ENCODE measurements around the gene DNAJB8. TPM values are rescaled to one million over a fixed set of nuclear protein-coding genes. Genes with fewer than 3 reads are reported as not detected.

The DNAJB8 gene
- total and polyA plus RNA-seq, 4 donors = not detected

DNA sequence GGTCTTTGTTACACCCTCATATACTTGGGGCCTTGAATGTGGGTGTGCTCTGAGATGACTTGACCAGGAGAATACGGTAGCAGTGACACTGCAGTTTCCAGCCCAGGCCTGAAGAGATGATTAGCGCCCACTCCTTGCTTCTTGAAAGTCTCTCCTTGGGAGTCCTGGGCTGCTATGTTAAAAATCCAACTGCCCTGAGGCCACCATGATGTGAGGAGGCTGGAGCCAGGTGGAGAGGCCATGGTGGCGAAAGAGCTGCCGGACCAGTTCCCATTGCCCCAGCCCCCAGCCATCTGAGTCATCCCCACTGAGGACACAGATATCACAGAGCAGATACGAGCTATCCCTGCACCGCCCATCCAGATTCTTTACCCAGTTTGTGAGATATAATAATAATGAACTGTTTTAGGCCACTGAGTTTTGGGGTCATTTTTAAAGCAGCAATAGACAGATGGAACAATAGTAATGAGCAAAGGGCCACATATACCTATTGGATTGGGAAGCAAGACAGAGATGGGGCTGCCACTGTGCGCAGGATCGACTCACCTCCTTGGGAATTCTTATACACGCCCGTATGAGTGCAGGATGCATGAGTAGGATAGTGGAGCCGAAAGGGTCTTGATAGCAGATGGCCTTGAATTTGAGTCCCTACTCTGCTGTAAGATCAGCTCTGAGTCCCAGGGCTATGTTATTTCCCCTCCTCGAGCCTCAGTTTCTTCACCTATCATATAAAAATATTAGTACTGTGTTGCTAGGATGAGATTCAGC lies 38.5 kb upstream of the DNAJB8 start:
- no peaks in the 10 kb centered on the region for H3K4me1 ChIP-seq (ENCODE audit: control insufficient read depth in 4 of 4, insufficient read depth in 4 of 4, low read length in 3 of 4)
- H3K27me3 ChIP-seq (ENCODE audit: control insufficient read depth in 4 of 4, insufficient read depth in 4 of 4, low read length in 3 of 4) = no peaks in the 10 kb centered on the region
- no peaks in the 10 kb centered on the region for H3K36me3 ChIP-seq (ENCODE audit: control insufficient read depth in 4 of 4, insufficient read depth in 3 of 4, low read depth in 1 of 4, low read length in 3 of 4)
- H3K27ac ChIP-seq (ENCODE audit: low read depth in 1 of 2, low read length in 2 of 2) = no peak overlapping the region
- H3K9ac ChIP-seq (ENCODE audit: low read depth in 1 of 2, low read length in 2 of 2) = no peak overlapping the region
- no peak for TF ChIP-seq HNF4G (IDR thresholded peaks at IDR 0.05)
- no peak for TF ChIP-seq EGR1 (IDR thresholded peaks at IDR 0.05; ENCODE audit: low read depth in 2 of 2)
- TF ChIP-seq ATF3 (IDR thresholded peaks at IDR 0.05) = no peak
- TF ChIP-seq FOXA2 (IDR thresholded peaks at IDR 0.05) = no peak
- no peak for TF ChIP-seq REST (IDR thresholded peaks at IDR 0.05)
- TF ChIP-seq, protein P1, sequence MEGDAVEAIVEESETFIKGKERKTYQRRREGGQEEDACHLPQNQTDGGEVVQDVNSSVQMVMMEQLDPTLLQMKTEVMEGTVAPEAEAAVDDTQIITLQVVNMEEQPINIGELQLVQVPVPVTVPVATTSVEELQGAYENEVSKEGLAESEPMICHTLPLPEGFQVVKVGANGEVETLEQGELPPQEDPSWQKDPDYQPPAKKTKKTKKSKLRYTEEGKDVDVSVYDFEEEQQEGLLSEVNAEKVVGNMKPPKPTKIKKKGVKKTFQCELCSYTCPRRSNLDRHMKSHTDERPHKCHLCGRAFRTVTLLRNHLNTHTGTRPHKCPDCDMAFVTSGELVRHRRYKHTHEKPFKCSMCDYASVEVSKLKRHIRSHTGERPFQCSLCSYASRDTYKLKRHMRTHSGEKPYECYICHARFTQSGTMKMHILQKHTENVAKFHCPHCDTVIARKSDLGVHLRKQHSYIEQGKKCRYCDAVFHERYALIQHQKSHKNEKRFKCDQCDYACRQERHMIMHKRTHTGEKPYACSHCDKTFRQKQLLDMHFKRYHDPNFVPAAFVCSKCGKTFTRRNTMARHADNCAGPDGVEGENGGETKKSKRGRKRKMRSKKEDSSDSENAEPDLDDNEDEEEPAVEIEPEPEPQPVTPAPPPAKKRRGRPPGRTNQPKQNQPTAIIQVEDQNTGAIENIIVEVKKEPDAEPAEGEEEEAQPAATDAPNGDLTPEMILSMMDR (IDR thresholded peaks at IDR 0.05; ENCODE audit: low read depth, low read length, missing input control) = no peak
- TF ChIP-seq GABPA (IDR thresholded peaks at IDR 0.05 in 1 of 2, conservative IDR thresholded peaks at IDR 0.05 in 1 of 2) = no peak
- no peak for TF ChIP-seq HNF4A (conservative IDR thresholded peaks at IDR 0.05)
- no peak for TF ChIP-seq JUND (IDR thresholded peaks at IDR 0.05)
- TF ChIP-seq SP1 (IDR thresholded peaks at IDR 0.05) = no peak
- TF ChIP-seq TAF1 (conservative IDR thresholded peaks at IDR 0.05) = no peak
- TF ChIP-seq NR2F2 (IDR thresholded peaks at IDR 0.05) = no peak
- no peak for TF ChIP-seq FOXA1 (IDR thresholded peaks at IDR 0.05)
- TF ChIP-seq YY1 (IDR thresholded peaks at IDR 0.05) = no peak
- TF ChIP-seq, protein P2, sequence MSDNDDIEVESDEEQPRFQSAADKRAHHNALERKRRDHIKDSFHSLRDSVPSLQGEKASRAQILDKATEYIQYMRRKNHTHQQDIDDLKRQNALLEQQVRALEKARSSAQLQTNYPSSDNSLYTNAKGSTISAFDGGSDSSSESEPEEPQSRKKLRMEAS (IDR thresholded peaks at IDR 0.05) = no peak
- WGBS = 96% methylated on average over 12 of the region's 12 CpGs
- DNase-seq (ENCODE audit: low spot score) = no peak
- no peak overlapping the region for H3K4me3 ChIP-seq (ENCODE audit: low read depth in 1 of 3, low read length in 3 of 3)
- H3K9me3 ChIP-seq (ENCODE audit: control insufficient read depth in 4 of 4, low read length in 3 of 4) = no peaks in the 10 kb centered on the region

GRCh38 chr3:128504533-128504915 lies 37.8 kb upstream of the DNAJB8 start:
- no peaks in the 10 kb centered on the region for H3K36me3 ChIP-seq (ENCODE audit: control insufficient read depth in 4 of 4, insufficient read depth in 3 of 4, low read depth in 1 of 4, low read length in 3 of 4)
- H3K27me3 ChIP-seq (ENCODE audit: control insufficient read depth in 4 of 4, insufficient read depth in 4 of 4, low read length in 3 of 4) = peaks cover 0 to 3% (median 0%) of the 10 kb centered on the region in 4 donors
- H3K4me3 ChIP-seq (ENCODE audit: low read depth in 1 of 3, low read length in 3 of 3) = no peak overlapping the region
- no peaks in the 10 kb centered on the region for H3K4me1 ChIP-seq (ENCODE audit: control insufficient read depth in 4 of 4, insufficient read depth in 4 of 4, low read length in 3 of 4)
- no peak for TF ChIP-seq TAF1 (conservative IDR thresholded peaks at IDR 0.05)
- no peak for TF ChIP-seq RAD21 (IDR thresholded peaks at IDR 0.05)
- TF ChIP-seq FOXA1 (IDR thresholded peaks at IDR 0.05) = no peak
- no peak for TF ChIP-seq JUND (IDR thresholded peaks at IDR 0.05)
- no peak for TF ChIP-seq HNF4A (conservative IDR thresholded peaks at IDR 0.05)
- TF ChIP-seq REST (IDR thresholded peaks at IDR 0.05) = no peak
- no peak for TF ChIP-seq RXRA (IDR thresholded peaks at IDR 0.05)
- no peak for TF ChIP-seq SP1 (IDR thresholded peaks at IDR 0.05)
- TF ChIP-seq, protein P3, sequence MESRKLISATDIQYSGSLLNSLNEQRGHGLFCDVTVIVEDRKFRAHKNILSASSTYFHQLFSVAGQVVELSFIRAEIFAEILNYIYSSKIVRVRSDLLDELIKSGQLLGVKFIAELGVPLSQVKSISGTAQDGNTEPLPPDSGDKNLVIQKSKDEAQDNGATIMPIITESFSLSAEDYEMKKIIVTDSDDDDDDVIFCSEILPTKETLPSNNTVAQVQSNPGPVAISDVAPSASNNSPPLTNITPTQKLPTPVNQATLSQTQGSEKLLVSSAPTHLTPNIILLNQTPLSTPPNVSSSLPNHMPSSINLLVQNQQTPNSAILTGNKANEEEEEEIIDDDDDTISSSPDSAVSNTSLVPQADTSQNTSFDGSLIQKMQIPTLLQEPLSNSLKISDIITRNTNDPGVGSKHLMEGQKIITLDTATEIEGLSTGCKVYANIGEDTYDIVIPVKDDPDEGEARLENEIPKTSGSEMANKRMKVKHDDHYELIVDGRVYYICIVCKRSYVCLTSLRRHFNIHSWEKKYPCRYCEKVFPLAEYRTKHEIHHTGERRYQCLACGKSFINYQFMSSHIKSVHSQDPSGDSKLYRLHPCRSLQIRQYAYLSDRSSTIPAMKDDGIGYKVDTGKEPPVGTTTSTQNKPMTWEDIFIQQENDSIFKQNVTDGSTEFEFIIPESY (IDR thresholded peaks at IDR 0.05) = no peak
- no peak for TF ChIP-seq HNF4G (IDR thresholded peaks at IDR 0.05)
- no peak for TF ChIP-seq FOXA2 (IDR thresholded peaks at IDR 0.05)
- no peak for TF ChIP-seq YY1 (IDR thresholded peaks at IDR 0.05)
- TF ChIP-seq, protein P2 (IDR thresholded peaks at IDR 0.05) = no peak
- no peak for TF ChIP-seq GABPA (IDR thresholded peaks at IDR 0.05 in 1 of 2, conservative IDR thresholded peaks at IDR 0.05 in 1 of 2)
- no peak for TF ChIP-seq ATF3 (IDR thresholded peaks at IDR 0.05)
- WGBS = 93% methylated on average over 8 of the region's 8 CpGs
- DNase-seq (ENCODE audit: low spot score) = no peak
- H3K27ac ChIP-seq (ENCODE audit: low read depth in 1 of 2, low read length in 2 of 2) = no peak overlapping the region
- no peak overlapping the region for H3K9ac ChIP-seq (ENCODE audit: low read depth in 1 of 2, low read length in 2 of 2)
- H3K9me3 ChIP-seq (ENCODE audit: control insufficient read depth in 4 of 4, low read length in 3 of 4) = no peaks in the 10 kb centered on the region
